Mucosa of stomach (tissue), 1 donor: ENCODE data around the gene MLC1.

Experiments used
- H3K27me3 ChIP-seq: one replicate; pipeline ENCODE4 v1.7.0; 2013; ENCODE audit warnings: mild to moderate bottlenecking, low read length; ENCODE audit not compliant: control insufficient read depth, insufficient read depth
- H3K36me3 ChIP-seq: one replicate; pipeline ENCODE4 v1.7.0; 2013; ENCODE audit warnings: low read length; ENCODE audit not compliant: control insufficient read depth, insufficient read depth
- H3K4me1 ChIP-seq: one replicate; pipeline ENCODE4 v1.7.0; 2013; ENCODE audit warnings: mild to moderate bottlenecking, low read length; ENCODE audit not compliant: control insufficient read depth, insufficient read depth
- H3K4me3 ChIP-seq: one replicate; pipeline ENCODE4 v1.7.0; 2013; ENCODE audit warnings: low read length
- H3K9ac ChIP-seq: one replicate; pipeline ENCODE4 v1.7.0; 2013; ENCODE audit warnings: mild to moderate bottlenecking, low read length, moderate library complexity
- H3K9me3 ChIP-seq: one replicate; pipeline ENCODE4 v1.7.0; 2013; ENCODE audit warnings: mild to moderate bottlenecking, low read length, moderate library complexity; ENCODE audit not compliant: control insufficient read depth
- donor health status: Pancreatic carcinoma.

The MLC1 gene

GRCh38 chr22:50046481-50047245 lies 38.6 kb downstream of the MLC1 start:
- H3K9me3 ChIP-seq, result no peaks in the 10 kb centered on the region
- no peaks in the 10 kb centered on the region for H3K27me3 ChIP-seq
- no peaks in the 10 kb centered on the region for H3K4me1 ChIP-seq
- no peak overlapping the region for H3K4me3 ChIP-seq
- H3K36me3 ChIP-seq, result no peaks in the 10 kb centered on the region
- H3K9ac ChIP-seq, result no peak overlapping the region

- Histone ChIP-seq H3K36me3 (no peaks in the 10 kb centered on the region), H3K4me1 (no peaks in the 10 kb centered on the region), H3K9me3 (no peaks in the 10 kb centered on the region), H3K27me3 (no peaks in the 10 kb centered on the region), H3K9ac (no peak overlapping the region), H3K4me3 (no peak overlapping the region)
These were observed 39.2 kb downstream of the MLC1 start for GRCh38 chr22:50046019-50046415.

- H3K9me3 ChIP-seq, result no peaks in the 10 kb centered on the region
- H3K4me3 ChIP-seq, result no peak overlapping the region
- no peak overlapping the region for H3K9ac ChIP-seq
- H3K4me1 ChIP-seq, result no peaks in the 10 kb centered on the region
- H3K36me3 ChIP-seq, result no peaks in the 10 kb centered on the region
- no peaks in the 10 kb centered on the region for H3K27me3 ChIP-seq
These were observed 39.8 kb downstream of the MLC1 start for GRCh38 chr22:50045211-50046018.

GRCh38 chr22:50044485-50045118 lies 40.6 kb downstream of the MLC1 start:
- no peaks in the 10 kb centered on the region for H3K36me3 ChIP-seq
- no peak overlapping the region for H3K4me3 ChIP-seq
- no peaks in the 10 kb centered on the region for H3K9me3 ChIP-seq
- no peak overlapping the region for H3K9ac ChIP-seq
- H3K4me1 ChIP-seq, result no peaks in the 10 kb centered on the region
- H3K27me3 ChIP-seq, result no peaks in the 10 kb centered on the region

GRCh38 chr22:50041361-50042065 lies 43.7 kb downstream of the MLC1 start:
- Histone ChIP-seq H3K9me3 (no peaks in the 10 kb centered on the region), H3K4me3 (no peak overlapping the region), H3K27me3 (no peaks in the 10 kb centered on the region), H3K9ac (no peak overlapping the region), H3K4me1 (no peaks in the 10 kb centered on the region), H3K36me3 (no peaks in the 10 kb centered on the region)

- no peak overlapping the region for H3K9ac ChIP-seq
These were observed 44.5 kb downstream of the MLC1 start for GRCh38 chr22:50040717-50041116.

GRCh38 chr22:50039669-50040443 lies 45.4 kb downstream of the MLC1 start:
- Histone ChIP-seq H3K27me3 (no peaks in the 10 kb centered on the region), H3K4me3 (no peak overlapping the region), H3K9ac (no peak overlapping the region), H3K9me3 (no peaks in the 10 kb centered on the region), H3K36me3 (no peaks in the 10 kb centered on the region), H3K4me1 (no peaks in the 10 kb centered on the region)

More at GRCh38 chr22:50040717-50041116, 44.5 kb downstream of the MLC1 start:
- H3K9me3 ChIP-seq, result no peaks in the 10 kb centered on the region
- H3K36me3 ChIP-seq, result no peaks in the 10 kb centered on the region
- no peak overlapping the region for H3K4me3 ChIP-seq
- no peaks in the 10 kb centered on the region for H3K4me1 ChIP-seq
- no peaks in the 10 kb centered on the region for H3K27me3 ChIP-seq

- H3K9ac ChIP-seq, result no peak overlapping the region
- no peaks in the 10 kb centered on the region for H3K36me3 ChIP-seq
- peaks cover 2% of the 10 kb centered on the region for H3K27me3 ChIP-seq
- no peaks in the 10 kb centered on the region for H3K9me3 ChIP-seq
- no peak overlapping the region for H3K4me3 ChIP-seq
- H3K4me1 ChIP-seq, result no peaks in the 10 kb centered on the region
These were observed 49.1 kb downstream of the MLC1 start for GRCh38 chr22:50035976-50036724.

- H3K4me3 ChIP-seq, result no peak overlapping the region
- H3K9me3 ChIP-seq, result no peaks in the 10 kb centered on the region
- peaks cover 10% of the 10 kb centered on the region for H3K27me3 ChIP-seq
- H3K9ac ChIP-seq, result no peak overlapping the region
- no peaks in the 10 kb centered on the region for H3K4me1 ChIP-seq
- no peaks in the 10 kb centered on the region for H3K36me3 ChIP-seq
These were observed 49.9 kb downstream of the MLC1 start for GRCh38 chr22:50035131-50035881.
